ENCODE data around the gene MCRS1.
A peak's percentile ranks its signal among the peaks of the same experiment; 100 is the strongest.
"Not testable (repeated sequence)": the region's sequence is repeated elsewhere in the genome, so short reads cannot be mapped to it uniquely, and the experiment has no call there.

Gene MCRS1

DNA sequence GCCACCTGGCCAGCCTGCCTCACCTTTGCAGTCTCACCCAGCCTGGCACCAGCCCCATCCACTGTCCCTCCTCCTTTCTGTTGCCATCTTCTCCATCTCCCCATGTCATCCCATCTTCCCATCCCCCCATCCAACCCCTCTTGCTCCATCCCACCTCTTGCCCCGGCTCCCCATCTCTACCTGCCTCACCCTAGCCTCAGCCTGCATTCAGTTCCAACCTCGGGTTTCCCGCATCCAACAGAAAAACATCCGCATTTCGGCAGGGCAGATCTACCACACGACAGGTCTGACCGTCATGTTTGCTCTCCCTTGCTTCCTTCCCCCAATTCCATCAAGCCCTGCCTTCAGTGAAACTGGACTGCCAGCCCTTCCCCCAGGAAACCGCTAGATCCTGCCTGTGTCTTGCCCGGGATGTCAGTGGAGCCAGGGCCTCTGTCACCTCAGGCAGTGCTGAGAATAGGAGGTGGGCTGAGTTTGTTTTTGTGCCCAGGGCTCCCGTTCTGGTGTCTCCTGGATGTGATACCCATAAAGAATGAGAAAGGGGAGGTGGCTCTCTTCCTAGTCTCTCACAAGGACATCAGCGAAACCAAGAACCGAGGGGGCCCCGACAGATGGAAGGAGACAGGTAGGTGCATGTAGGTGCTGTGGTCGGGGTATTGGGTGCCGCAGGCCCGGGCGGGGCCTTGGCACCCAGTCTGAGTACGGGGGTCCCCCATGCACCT is 26.6 kb downstream of the MCRS1 start:
- DNase-seq (ENCODE audit: low spot score): no peak

- peak; percentile 32 for DNase-seq (ENCODE audit: low spot score)
Measured at GRCh38 chr12:49540229-49541139, 27.5 kb downstream of the MCRS1 start.

DNA sequence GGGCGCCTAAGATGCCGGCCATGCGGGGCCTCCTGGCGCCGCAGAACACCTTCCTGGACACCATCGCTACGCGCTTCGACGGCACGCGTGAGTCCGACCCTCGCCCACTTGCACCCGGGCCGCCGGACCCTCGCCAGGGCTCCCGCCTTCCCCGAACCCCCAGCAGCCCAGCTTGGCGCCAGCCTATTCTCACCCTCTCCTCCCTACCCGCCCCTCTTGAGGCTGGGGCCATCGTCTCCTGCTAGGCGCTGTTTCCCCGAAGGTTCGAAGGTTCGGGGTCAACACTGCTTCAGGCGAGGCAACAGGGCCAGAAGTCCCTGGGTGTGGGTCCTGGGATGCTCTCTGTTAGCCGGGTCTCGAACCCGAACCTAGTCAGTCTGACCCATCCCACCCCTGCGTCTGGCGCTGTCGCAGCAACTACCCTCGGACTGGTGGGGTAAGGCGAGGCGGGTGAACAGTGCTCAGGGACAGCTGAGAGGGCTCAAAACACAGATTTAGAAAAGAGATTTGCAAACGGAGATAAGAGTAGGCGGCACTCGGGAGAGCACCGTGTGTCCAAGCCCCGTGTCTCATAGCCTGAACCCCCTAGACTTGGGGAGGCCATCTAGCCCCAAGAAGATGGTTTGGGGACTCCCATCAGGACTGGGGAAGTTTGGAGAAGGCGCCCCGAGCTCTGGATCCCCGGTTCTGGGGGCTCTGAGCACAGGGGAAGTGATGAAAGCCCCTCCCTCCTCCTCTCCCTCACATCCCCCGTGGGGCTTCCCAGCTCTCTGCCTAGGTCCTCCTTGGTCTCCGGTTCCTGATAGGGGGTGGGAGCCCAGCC is 28.3 kb downstream of the MCRS1 start:
- DNase-seq (ENCODE audit: low spot score): peak; percentile 46

GRCh38 chr12:49538510-49539403 is 29.2 kb downstream of the MCRS1 start, which contains the start of gene KCNH3:
TSS of gene KCNH3 (plus strand) at chr12:49539030. CDS start at chr12:49539417, 387 bp downstream.
- DNase-seq (ENCODE audit: low spot score): peak; percentile 96

- peak; percentile 73 for DNase-seq (ENCODE audit: low spot score)
Measured at GRCh38 chr12:49537752-49538509, 30.0 kb downstream of the MCRS1 start.

DNA sequence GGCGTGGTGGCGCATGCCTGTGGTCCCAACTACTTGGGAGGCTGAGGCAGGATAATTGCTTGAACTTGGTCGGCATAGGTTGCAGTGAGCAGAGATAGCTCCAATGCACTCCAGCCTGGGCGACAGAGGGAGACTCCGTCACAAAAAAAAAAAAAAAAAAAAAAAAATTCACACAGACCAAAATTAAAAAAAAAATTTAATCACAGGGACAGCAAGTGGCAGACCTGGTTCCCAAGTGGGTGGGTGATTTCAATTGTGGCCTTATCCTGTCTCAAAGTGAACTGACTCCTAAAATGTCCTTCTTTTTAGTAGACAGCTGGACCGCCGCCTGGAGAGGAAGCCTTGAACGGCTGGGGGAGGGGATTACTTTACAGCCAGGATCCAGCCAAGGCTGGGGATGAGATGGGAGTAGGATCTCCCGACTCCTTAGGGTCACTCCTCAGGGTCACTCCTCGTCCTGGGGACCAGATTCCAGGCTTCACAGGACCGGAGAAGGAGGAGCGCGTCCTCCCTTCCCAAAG is 30.7 kb downstream of the MCRS1 start:
- peak; percentile 44 for DNase-seq (ENCODE audit: low spot score)

- no peak for DNase-seq (ENCODE audit: low spot score)
Measured at GRCh38 chr12:49536526-49537071, 31.3 kb downstream of the MCRS1 start.

- no peak for DNase-seq (ENCODE audit: low spot score)
Measured at GRCh38 chr12:49535921-49536525, 31.9 kb downstream of the MCRS1 start.

DNA sequence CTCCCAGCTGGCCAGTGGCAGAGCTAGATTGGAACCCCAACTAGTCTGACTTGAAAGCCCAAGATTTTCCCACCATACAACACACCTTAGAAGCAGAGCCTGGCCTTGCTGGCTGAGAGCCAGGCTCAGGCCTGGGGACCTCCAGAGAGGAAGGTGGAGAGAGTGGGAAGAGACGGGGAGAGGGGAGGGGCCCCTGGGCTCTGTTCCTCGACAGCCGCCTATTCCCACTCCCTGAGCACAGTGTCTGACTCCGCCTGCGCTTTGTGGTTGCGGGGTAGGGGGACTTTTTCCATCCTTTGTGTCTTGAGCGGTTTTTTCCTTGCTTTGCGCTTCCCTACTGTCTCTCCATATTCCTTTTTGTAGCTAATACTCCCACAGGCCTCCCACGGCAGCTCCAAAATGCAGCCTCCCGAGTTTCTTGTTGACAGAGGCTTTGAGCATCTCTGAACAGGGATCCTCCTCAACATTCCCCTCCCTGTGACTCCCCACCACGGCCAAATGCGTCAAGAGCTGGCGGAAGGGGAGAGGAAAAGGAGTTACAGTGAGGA is 33.1 kb downstream of the MCRS1 start:
- DNase-seq (ENCODE audit: low spot score): no peak

DNA sequence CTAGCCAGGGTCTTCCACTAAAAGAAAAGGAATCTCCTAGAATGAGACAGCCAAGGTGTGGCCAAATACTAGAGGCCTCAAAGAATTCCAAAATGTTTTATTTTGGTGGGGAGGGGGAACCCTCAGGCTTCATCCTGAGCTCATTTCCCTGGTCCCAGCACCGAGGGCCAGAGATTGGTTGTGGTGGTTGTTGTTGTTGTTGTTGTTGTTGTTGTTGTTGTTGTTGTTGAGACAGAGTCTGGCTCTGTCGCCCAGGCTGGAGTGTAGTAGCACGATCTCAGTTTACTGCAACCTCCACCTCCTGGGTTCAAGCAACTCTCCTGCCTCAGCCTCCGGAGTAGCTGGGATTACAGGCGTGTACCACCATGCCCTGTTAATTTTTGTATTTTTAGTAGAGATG is 33.8 kb downstream of the MCRS1 start:
- not testable (repeated sequence) for DNase-seq (ENCODE audit: low spot score)

DNA sequence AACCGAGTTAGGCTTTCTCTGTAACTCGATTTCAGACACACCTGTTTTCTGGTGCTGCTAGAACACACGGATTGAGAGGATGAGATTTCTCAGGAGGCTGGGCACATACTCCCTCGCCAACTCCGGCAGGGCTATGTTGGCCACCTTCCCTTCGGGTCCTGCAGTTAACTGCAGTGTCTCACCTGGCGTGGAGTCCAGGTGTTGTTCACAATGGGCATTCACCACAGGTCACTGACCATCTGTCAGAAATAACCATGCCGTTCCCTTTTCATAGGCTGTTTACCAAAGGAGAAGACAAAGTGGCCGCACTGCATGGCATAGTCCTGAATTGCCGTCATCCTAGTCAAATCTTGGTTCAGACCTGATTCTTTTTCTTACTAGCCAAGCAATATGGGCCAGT is 34.6 kb downstream of the MCRS1 start:
- no peak for DNase-seq (ENCODE audit: low spot score)

GRCh38 chr12:49531745-49532144 is 36.2 kb downstream of the MCRS1 start:
- no peak for DNase-seq (ENCODE audit: low spot score)

DNA sequence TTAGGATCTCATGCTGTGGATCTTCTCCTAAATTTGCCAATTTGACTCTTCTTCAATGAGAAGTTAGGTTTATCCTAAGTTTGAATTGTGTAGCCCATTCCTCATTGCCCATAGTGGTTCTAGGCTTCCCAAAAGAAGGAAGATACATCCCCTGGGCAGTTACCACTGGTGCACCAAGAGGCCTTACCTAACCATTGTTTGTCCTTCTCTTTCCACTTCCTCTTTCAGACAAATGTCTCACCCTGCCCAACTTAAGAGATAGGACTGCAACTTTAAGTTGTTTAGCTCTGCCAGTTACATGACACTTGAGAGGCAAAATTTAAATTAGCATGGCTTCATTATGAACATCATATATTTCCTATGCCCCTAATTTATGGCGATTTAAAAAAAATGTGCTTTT is 38.5 kb downstream of the MCRS1 start:
- DNase-seq (ENCODE audit: low spot score): no peak

- peak; percentile 79 for DNase-seq (ENCODE audit: low spot score)
Measured at GRCh38 chr12:49527361-49528130, 40.4 kb downstream of the MCRS1 start.

DNA sequence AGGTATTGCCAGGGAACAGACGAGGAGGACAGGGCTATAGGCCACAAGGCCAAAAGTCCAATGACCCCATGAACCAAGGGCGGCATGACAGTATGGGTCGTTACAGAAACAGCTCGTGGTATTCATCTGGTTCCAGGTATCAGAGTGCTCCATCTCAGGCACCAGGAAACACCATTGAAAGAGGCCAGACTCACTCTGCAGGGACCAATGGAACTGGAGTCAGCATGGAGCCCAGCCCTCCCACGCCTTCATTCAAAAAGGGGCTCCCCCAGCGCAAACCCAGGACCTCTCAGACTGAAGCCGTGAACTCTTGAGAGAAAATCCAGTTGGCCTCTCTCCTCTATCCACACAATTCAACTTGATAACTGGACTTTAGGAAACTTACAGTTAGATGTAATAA is 42.0 kb downstream of the MCRS1 start:
- no peak for DNase-seq (ENCODE audit: low spot score)

DNA sequence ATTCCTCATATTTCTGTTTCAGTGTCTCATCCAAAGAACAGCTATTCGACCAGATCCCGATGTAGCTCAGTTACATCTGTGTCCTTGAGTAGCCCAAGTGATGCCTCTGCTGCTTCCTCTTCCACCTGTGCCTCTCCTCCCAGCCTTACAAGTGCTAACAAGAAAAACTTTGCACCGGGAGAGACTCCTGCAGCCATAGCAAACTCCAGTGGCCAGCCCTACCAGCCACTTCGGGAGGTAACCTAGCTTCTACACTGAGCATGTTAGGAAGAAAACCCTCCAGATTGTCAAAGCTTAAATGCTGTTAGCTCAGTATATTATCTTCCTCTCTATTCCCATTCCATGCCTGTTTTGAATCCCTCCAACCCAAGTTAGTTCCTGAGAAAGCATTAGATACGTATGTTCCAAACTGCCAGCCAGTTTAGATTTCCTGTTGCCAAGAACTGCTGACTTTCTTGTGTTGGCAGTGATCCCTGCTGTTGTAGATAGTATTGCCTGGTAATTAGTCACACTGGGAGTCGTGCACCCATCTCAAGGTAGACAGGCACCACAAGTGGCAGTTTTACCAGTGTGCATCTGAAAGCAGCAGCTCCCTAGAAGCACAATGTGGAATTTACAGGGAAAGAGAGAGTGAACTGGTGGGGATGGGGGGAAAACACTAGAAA is 43.1 kb downstream of the MCRS1 start:
- DNase-seq (ENCODE audit: low spot score): no peak

GRCh38 chr12:49521389-49521788 is 46.6 kb downstream of the MCRS1 start:
- DNase-seq (ENCODE audit: low spot score): no peak

GRCh38 chr12:49519574-49519936 is 48.4 kb downstream of the MCRS1 start:
- no peak for DNase-seq (ENCODE audit: low spot score)

Data from D341Med (cell line).